ENCODE data around the gene ACTL7B.

Gene ACTL7B

GRCh38 chr9:108813951-108814601, 41.7 kb downstream of the ACTL7B start:
- Histone ChIP-seq H3K4me3 (no peak overlapping the region), H3K27ac (no peak overlapping the region)

- H3K27ac ChIP-seq: peak overlapping the region in 1 of 21 experiments; percentile 36
- no peak overlapping the region for H3K4me3 ChIP-seq
Measured at GRCh38 chr9:108812396-108813025, 43.3 kb downstream of the ACTL7B start.

- no peak overlapping the region for H3K4me3 ChIP-seq
- H3K27ac ChIP-seq: peak overlapping the region in 1 of 21 experiments; percentile 36
Measured at GRCh38 chr9:108811944-108812343, 43.8 kb downstream of the ACTL7B start.

GRCh38 chr9:108809269-108809668, 46.5 kb downstream of the ACTL7B start:
- Histone ChIP-seq H3K27ac (no peak overlapping the region), H3K4me3 (no peak overlapping the region)
